Kasumi-1 (cell line): ENCODE results near the gene FBXO22.
A peak's percentile ranks its signal among the peaks of the same experiment; 100 is the strongest.
"Not testable (repeated sequence)": the region's sequence is repeated elsewhere in the genome, so short reads cannot be mapped to it uniquely, and the experiment has no call there.

Experiments used
- DNase-seq, 2 experiments: peaks; one replicate each; lab custom pipeline; 2025; lab: John Stamatoyannopoulos, UW

FBXO22 gene

GRCh38 chr15:75920079-75920478 is 16.4 kb downstream of the FBXO22 start:
- no peak for DNase-seq

DNA sequence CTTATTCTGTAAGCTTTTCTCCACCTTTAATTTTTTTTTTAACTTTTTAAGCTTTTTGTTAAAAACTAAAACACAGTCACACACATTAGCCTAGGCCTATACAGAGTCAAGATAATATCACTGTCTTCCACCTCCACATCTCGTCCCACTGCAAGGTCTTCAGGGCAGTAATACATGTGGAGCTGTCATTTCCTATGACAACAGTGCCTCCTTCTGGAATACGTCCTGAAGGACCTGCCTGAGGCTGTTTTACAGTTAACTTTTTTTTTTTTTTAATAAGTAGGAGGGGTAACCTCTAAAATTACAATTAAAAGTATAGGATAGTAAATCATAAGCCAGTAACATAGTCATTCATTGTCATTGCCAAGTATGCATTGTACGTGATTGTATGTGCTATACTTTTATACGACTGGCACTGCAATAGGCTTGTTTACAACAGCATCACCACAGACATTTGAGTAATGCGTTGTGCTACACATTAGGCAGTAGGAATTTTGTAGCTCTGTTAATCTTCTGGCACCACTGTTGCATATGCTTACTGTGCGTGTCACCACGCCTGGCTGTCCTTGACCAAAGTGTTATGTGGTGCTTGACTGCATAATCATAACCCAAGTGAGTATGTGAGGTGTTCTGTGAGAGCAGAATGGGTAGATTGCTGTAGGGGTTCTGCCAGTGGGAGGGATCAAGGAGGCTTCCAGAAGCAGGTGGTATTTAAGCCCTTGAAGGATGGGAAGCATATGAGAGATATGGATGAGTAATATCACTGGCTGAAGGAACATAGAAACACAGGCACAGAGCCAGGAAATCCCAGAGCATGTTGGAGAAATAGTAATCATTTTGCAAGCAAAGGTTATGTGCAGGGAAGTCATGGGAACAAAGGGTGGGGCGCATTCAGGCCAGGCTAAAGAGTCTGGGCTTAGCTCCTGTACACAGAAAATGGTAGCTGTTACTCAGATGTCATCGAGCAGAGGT is 18.3 kb downstream of the FBXO22 start:
- peak; percentile 66 to 77 for DNase-seq

DNA sequence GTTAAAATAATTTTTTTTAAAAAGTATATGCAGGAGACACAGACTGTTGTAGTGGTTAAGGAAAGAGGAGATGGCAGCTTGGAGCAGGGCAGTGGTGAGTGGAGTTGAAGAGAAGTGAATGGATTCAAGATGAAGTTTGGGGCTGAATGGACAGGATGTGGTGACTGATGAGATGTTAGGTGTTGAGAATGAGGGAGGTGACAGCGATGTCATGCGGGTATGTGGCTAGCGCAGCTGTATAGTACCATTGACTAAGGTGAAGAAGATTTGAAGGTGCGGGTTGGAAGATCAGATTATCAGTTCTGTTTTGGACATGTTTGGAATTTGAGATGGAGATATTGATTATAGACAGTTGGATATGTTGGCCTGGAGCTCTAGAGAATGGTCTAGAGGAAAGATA is 20.1 kb downstream of the FBXO22 start:
- no peak for DNase-seq

GRCh38 chr15:75924576-75924975 is 20.9 kb downstream of the FBXO22 start:
- no peak for DNase-seq

DNA sequence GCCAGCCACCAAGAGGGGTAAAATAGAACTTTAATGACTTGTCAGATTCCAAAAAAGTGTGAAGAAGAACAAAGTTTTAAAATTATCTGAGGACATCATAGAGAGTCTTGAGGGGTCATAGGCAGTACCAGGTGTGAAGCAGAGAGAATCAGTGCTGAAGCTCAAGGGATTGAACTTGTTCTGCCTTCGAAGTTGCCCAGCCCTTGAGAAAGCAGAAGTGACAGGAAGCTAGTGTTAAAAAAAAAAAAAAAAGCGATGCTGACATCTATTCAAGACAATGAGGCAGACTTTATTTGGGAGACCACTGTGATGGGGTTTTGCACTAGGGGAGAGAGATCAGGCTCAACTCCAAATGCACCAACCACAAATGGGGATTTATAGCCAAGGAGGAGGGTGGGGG is 21.8 kb downstream of the FBXO22 start:
- no peak for DNase-seq

DNA sequence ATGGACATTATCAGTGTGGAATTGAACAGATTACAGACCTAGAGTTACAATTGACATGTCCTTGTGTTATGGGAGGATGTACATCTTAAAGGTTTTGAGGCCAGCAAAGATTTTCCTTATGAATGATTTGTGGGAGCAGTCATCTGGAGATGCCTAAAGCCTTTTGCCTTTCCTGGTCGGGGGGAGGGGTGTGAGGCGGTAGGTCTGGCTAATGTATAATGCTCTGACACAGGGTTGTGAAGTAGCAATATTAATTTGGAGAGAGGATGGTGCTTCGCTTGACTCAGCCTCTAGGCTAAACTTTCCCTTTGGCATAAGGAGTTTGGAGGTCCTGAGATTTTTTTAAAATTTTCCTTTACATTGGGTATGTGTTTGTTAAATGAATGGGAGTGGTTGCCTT is 23.3 kb downstream of the FBXO22 start:
- DNase-seq: no peak

DNA sequence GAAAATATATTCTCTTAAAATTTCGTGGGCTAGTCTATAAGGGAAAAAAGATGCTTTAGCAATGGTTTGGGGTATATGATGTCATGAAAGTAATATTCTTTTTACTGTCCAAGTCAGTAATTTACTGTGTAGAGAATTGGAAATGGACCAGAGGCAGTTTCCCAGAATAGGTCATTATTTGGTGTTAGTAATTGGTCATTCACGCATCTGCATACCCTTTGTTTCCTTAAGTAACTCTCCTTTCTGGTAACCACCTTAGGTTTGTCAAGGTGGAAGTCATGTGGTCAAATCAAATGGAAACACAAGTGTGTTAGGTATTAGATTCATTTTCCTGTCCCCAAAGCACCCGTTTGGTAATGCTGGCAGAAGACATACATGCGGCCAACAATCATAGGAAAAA is 23.9 kb downstream of the FBXO22 start:
- DNase-seq: no peak

DNA sequence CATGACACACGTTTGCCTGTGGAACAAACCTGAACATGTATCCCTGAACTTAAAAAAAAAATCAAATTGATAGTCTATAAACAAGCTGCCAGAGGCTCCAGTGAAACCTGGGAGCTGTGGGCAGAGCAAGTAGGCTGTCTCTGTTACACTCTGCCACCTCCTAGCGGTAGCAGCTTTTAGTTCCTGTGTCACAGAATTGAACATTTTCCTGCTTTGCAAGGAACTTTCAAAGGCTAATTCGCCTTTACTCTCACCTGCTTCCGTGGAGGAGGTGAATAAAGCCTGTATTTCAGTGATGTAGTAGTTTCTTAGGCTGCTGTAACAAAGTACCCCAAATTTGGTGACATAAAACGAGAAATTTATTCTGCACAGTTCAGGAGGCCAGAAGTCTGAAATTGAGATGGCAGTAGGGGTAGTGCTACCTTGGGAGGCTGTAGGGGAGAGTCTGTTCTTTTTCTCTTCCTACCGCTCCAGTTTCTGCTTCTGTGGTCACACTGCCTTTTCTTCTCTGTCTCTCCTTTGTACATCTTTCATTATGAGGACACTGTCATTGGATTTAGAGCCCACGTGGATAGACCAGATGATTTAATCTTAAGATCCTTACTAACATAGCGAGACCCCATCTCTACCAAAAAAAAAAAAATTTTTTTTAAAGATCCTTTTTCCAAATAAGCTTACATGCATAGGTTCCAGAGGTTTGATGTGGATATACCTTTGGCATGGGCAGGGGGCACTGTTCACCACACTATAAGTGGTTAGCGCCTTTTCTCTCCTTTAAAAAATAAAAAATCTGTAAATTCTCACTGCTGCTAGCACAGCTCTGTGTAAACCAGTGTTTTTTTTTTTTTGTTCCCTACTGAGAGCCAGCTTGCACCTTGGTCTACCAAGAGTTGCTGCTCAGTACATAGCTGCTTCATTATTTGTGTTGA is 25.3 kb downstream of the FBXO22 start:
- DNase-seq: peak; percentile 30 to 63

DNA sequence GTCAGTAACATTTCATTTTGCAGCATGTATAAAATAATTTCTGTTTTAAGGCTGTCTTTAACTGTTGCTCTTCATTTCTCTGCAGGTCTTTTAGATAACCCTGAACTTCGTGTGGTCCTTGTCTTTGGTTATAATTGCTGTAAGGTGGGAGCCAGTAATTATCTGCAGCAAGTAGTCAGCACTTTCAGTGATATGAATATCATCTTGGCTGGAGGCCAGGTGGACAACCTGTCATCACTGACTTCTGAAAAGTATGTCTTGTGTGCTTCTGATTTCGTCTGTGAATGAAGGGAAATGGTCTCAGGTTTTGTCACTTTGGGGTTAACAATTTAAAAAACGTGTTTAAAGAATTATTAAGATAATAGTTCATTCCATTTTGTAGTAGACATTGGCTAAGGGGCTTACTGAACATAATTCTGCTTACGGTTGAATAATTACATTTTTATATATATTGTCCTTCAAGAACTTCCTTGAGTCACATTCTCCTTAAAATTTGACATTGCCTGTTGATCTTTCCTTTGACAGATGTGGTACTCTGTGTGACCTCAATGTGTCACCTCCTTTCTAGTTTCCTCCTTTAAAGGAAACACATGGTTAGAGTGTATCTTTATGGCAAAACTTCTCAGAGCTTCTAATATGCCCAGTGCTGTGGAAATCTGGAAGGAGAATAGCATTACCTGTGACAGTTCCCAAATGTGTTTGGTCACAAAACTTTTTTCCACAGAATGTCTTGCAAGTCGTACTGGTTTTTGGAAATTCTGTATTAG is 26.3 kb downstream of the FBXO22 start:
- DNase-seq: peak; percentile 3 to 23

DNA sequence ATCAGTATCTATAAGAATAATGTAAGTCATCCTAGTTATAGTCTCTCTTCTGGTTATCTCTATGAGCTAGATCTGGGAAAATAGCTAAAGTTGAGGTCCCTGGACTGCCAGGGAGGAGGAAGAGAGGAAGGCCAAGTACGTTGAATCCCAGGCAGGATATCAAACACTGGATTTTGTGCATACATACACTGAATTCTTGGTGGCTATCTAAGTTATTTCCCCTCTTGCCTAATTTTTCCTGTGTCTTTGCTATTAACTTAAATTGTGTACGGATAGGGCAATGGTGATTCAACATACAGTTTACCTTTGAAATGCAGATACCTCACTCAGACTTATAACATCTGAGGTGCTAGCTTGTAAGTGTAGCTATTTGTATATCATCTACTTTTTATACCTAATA is 27.2 kb downstream of the FBXO22 start:
- no peak for DNase-seq

DNA sequence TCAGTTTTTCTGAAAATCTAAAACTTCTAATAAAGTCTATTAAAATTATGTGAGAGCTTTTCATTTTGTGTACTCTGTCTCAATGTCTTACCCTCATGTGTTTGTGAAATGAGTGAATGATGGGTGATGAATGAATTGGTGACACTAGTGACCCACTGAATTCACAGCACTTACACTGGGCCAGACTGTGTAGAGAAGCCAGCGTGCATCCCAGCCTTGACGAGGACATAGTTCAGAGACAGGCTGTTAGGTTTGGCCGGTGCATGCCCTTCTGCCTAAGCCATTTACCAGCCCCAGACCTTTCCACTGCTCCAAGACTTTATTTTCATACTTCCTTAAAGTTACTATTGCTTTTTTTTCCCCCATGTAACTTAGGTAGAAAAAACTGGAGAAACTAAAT is 38.8 kb downstream of the FBXO22 start:
- no peak for DNase-seq

GRCh38 chr15:75943246-75943645 is 39.6 kb downstream of the FBXO22 start:
- no peak for DNase-seq

- DNase-seq: no peak
These were observed 40.1 kb downstream of the FBXO22 start for GRCh38 chr15:75943713-75944215.

DNA sequence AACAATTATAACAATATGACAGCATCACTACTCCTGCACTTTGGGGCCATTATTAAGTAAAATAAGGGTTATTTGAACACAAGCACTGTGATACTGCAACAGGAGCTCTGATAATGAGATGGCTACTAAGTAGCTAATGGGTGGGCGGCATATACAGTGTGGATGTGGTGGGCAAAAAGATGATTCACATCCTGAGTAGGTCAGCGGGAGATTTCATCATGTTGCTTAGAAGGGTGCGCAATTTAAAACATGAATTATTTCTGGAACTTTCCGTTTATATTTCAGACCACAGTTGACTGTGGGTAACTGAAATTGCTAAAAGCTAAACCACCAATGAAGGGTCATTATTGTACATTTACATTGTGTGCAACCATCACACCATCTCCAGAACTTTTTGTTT is 42.3 kb downstream of the FBXO22 start:
- DNase-seq: no peak

DNA sequence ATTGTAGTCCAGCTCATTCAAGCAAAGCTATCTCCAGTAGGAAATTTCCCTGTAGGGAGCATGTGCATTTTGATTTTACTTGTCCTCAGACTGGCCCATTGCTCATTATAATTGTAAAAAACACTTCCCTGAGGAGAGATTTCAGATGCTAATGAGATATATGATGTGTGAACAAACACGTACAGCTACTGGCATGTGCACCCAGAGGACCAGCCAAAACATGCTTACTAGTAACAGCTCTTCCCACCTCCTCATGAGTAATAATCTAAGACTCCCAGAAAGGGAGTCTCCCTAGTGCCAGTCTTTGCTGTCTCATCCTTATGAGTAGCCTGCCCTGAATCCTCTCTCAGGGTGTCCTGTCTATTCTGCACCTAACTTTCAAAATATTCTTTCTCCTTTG is 43.4 kb downstream of the FBXO22 start:
- DNase-seq: no peak

- no peak for DNase-seq
These were observed 45.2 kb downstream of the FBXO22 start for GRCh38 chr15:75948761-75949296.

- no peak for DNase-seq
These were observed 48.8 kb downstream of the FBXO22 start for GRCh38 chr15:75952525-75952924.

DNA sequence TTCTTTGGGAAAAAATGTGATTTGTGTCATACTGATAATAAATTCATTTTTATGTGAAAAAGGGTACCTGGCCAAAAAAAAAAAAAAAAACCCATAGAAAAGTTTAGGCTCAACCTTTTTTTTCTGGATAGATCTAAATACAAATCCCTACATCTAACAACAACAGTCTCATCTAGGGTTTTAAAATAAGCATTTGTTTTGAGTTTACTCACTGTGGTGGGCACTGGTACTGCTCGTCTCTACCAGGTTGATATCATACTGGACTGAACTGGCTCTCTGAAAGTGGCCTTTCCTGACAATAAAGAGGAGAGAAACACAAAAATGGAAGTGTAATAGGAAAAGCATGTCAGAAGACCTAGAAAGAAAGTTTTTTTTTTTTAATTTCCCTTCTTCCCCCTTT is 52.0 kb downstream of the FBXO22 start:
- peak in 1 of 2 experiments; percentile 16 for DNase-seq

DNA sequence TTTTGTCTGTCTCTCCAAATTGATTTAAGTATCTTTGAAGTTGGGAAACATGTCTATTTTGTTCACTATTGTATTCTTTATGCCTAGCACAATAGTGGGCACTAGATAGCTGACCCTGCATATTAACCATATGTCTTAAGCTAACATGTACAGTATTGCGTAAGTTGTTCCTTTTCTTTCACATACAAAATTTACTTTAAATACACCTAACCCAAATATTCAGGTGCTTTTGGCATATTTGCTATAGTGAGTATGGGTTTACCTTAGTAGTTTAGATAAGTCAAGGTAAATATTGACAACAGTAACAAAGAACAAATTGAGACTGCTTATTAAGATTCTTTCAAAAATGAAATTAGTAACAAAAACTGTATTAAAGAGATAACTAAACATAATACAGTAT is 57.7 kb downstream of the FBXO22 start:
- DNase-seq: no peak

DNA sequence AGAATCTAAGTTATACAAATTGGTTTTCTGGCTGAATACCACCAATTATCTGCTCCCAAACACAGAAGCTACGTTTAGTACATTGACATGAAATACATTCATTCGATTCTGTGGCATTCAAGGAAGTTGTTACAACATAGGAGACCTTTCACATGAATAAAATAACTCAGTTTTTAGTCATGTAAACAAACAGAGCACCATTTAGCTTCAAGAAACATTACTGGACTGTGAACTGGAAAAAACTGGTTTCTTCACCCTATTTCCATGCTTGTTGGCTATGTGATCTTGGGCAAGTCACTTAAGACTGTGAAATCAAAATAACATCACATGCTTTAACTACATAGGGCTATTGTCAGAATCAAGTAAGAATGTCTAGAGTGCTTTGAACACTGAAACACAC is 62.4 kb downstream of the FBXO22 start:
- DNase-seq: no peak

GRCh38 chr15:75976766-75977165 is 73.1 kb downstream of the FBXO22 start:
- not testable (repeated sequence) for DNase-seq
